Vagina (tissue), 2 donors: ENCODE measurements around the gene BNC2.

Experiments used
- CTCF ChIP-seq, 3 experiments: fragments of 450-650 bp in 2 of 3; fragments of 200-600 bp in 1 of 3; sonication (generic) in 1 of 3; IDR thresholded peaks; one replicate each; pipeline ENCODE4 v1.5.1; 2017 to 2019; ENCODE audit warnings: antibody characterized with exemption in 3 of 3, mild to moderate bottlenecking in 2 of 3, moderate library complexity in 2 of 3
- POLR2A ChIP-seq, 2 donors: fragments of 450-650 bp; IDR thresholded peaks; one replicate each; pipeline ENCODE4 v1.6.1; 2017; ENCODE audit warnings: antibody characterized with exemption in 2 of 2, mild to moderate bottlenecking in 2 of 2, moderate library complexity in 2 of 2

DNA sequence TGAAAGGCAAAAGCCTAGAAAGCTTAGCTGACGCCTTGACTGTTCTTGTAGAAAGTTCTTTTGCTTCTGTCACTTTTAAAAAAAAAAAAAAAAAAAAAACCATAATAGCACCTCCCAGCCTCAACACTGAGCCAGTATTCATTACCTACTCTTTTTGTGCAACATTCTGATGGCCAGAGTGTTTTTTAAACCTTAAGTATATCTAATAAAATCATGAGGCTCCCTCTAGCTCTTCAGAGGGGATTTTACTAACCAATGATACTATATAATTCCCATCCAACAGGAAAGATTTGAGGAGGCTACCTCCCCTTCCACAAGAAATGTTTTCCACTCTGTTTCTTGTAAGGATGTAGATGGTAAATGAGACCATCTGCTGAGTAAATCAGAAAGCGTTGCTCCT is 3.9 kb downstream of the BNC2 start:
- TF ChIP-seq CTCF (IDR thresholded peaks at IDR 0.05) (no peak), POLR2A (IDR thresholded peaks at IDR 0.05) (no peak)
